ENCODE measurements around the gene CELSR1.

CELSR1 gene

GRCh38 chr22:46447906-46448305 is 89.5 kb downstream of the CELSR1 start:
- H3K9me3 ChIP-seq (ENCODE audit: control insufficient read depth in 2 of 2, low read length in 2 of 2) = no peaks in the 10 kb centered on the region
- H3K36me3 ChIP-seq (ENCODE audit: control insufficient read depth in 2 of 2, insufficient read depth in 2 of 2, low read length in 2 of 2) = no peaks in the 10 kb centered on the region
- no peak overlapping the region for H3K9ac ChIP-seq (ENCODE audit: low read length in 2 of 2)
- H3K27me3 ChIP-seq (ENCODE audit: control insufficient read depth in 1 of 2, insufficient read depth in 2 of 2, low read length in 2 of 2) = peaks cover 0 to 8% of the 10 kb centered on the region in 2 donors
- H3K4me3 ChIP-seq (ENCODE audit: low read length in 2 of 2) = no peak overlapping the region
- no peak overlapping the region for H3K27ac ChIP-seq (ENCODE audit: low read length)
- no peaks in the 10 kb centered on the region for H3K4me1 ChIP-seq (ENCODE audit: control insufficient read depth, insufficient read depth, low read length)

- Histone ChIP-seq H3K36me3 (ENCODE audit: control insufficient read depth in 2 of 2, insufficient read depth in 2 of 2, low read length in 2 of 2) (no peaks in the 10 kb centered on the region), H3K4me3 (ENCODE audit: low read length in 2 of 2) (no peak overlapping the region), H3K9ac (ENCODE audit: low read length in 2 of 2) (no peak overlapping the region), H3K4me1 (ENCODE audit: control insufficient read depth, insufficient read depth, low read length) (no peaks in the 10 kb centered on the region), H3K27me3 (ENCODE audit: control insufficient read depth in 1 of 2, insufficient read depth in 2 of 2, low read length in 2 of 2) (peaks cover 0 to 6% of the 10 kb centered on the region in 2 donors), H3K27ac (ENCODE audit: low read length) (no peak overlapping the region), H3K9me3 (ENCODE audit: control insufficient read depth in 2 of 2, low read length in 2 of 2) (no peaks in the 10 kb centered on the region)
Measured at GRCh38 chr22:46446799-46447198, 90.6 kb downstream of the CELSR1 start.

GRCh38 chr22:46445771-46446420 is 91.5 kb downstream of the CELSR1 start:
- Histone ChIP-seq H3K27me3 (ENCODE audit: control insufficient read depth in 1 of 2, insufficient read depth in 2 of 2, low read length in 2 of 2) (peaks cover 0 to 5% of the 10 kb centered on the region in 2 donors), H3K9me3 (ENCODE audit: control insufficient read depth in 2 of 2, low read length in 2 of 2) (no peaks in the 10 kb centered on the region), H3K9ac (ENCODE audit: low read length in 2 of 2) (no peak overlapping the region), H3K36me3 (ENCODE audit: control insufficient read depth in 2 of 2, insufficient read depth in 2 of 2, low read length in 2 of 2) (no peaks in the 10 kb centered on the region), H3K4me1 (ENCODE audit: control insufficient read depth, insufficient read depth, low read length) (no peaks in the 10 kb centered on the region), H3K27ac (ENCODE audit: low read length) (no peak overlapping the region), H3K4me3 (ENCODE audit: low read length in 2 of 2) (no peak overlapping the region)

- Histone ChIP-seq H3K9ac (ENCODE audit: low read length in 2 of 2) (no peak overlapping the region), H3K36me3 (ENCODE audit: control insufficient read depth in 2 of 2, insufficient read depth in 2 of 2, low read length in 2 of 2) (no peaks in the 10 kb centered on the region), H3K27ac (ENCODE audit: low read length) (no peak overlapping the region), H3K27me3 (ENCODE audit: control insufficient read depth in 1 of 2, insufficient read depth in 2 of 2, low read length in 2 of 2) (no peaks in the 10 kb centered on the region), H3K9me3 (ENCODE audit: control insufficient read depth in 2 of 2, low read length in 2 of 2) (no peaks in the 10 kb centered on the region), H3K4me3 (ENCODE audit: low read length in 2 of 2) (no peak overlapping the region), H3K4me1 (ENCODE audit: control insufficient read depth, insufficient read depth, low read length) (no peaks in the 10 kb centered on the region)
Measured at GRCh38 chr22:46444390-46444854, 93.0 kb downstream of the CELSR1 start.

GRCh38 chr22:46443850-46444389 is 93.5 kb downstream of the CELSR1 start:
- no peak overlapping the region for H3K27ac ChIP-seq (ENCODE audit: low read length)
- no peak overlapping the region for H3K9ac ChIP-seq (ENCODE audit: low read length in 2 of 2)
- H3K27me3 ChIP-seq (ENCODE audit: control insufficient read depth in 1 of 2, insufficient read depth in 2 of 2, low read length in 2 of 2) = no peaks in the 10 kb centered on the region
- no peaks in the 10 kb centered on the region for H3K36me3 ChIP-seq (ENCODE audit: control insufficient read depth in 2 of 2, insufficient read depth in 2 of 2, low read length in 2 of 2)
- H3K4me1 ChIP-seq (ENCODE audit: control insufficient read depth, insufficient read depth, low read length) = no peaks in the 10 kb centered on the region
- no peaks in the 10 kb centered on the region for H3K9me3 ChIP-seq (ENCODE audit: control insufficient read depth in 2 of 2, low read length in 2 of 2)
- no peak overlapping the region for H3K4me3 ChIP-seq (ENCODE audit: low read length in 2 of 2)

- no peak overlapping the region for H3K4me3 ChIP-seq (ENCODE audit: low read length in 2 of 2)
Measured at GRCh38 chr22:46442217-46442853, 95.1 kb downstream of the CELSR1 start.

GRCh38 chr22:46439576-46440465 is 97.6 kb downstream of the CELSR1 start:
- no peak overlapping the region for H3K27ac ChIP-seq (ENCODE audit: low read length)
- no peaks in the 10 kb centered on the region for H3K9me3 ChIP-seq (ENCODE audit: control insufficient read depth in 2 of 2, low read length in 2 of 2)
- H3K4me3 ChIP-seq (ENCODE audit: low read length in 2 of 2) = no peak overlapping the region
- no peaks in the 10 kb centered on the region for H3K36me3 ChIP-seq (ENCODE audit: control insufficient read depth in 2 of 2, insufficient read depth in 2 of 2, low read length in 2 of 2)
- H3K9ac ChIP-seq (ENCODE audit: low read length in 2 of 2) = no peak overlapping the region
- H3K27me3 ChIP-seq (ENCODE audit: control insufficient read depth in 1 of 2, insufficient read depth in 2 of 2, low read length in 2 of 2) = no peaks in the 10 kb centered on the region
- H3K4me1 ChIP-seq (ENCODE audit: control insufficient read depth, insufficient read depth, low read length) = no peaks in the 10 kb centered on the region

More at GRCh38 chr22:46442217-46442853, 95.1 kb downstream of the CELSR1 start:
- no peaks in the 10 kb centered on the region for H3K9me3 ChIP-seq (ENCODE audit: control insufficient read depth in 2 of 2, low read length in 2 of 2)
- H3K9ac ChIP-seq (ENCODE audit: low read length in 2 of 2) = no peak overlapping the region
- no peak overlapping the region for H3K27ac ChIP-seq (ENCODE audit: low read length)
- H3K4me1 ChIP-seq (ENCODE audit: control insufficient read depth, insufficient read depth, low read length) = no peaks in the 10 kb centered on the region
- H3K27me3 ChIP-seq (ENCODE audit: control insufficient read depth in 1 of 2, insufficient read depth in 2 of 2, low read length in 2 of 2) = no peaks in the 10 kb centered on the region
- H3K36me3 ChIP-seq (ENCODE audit: control insufficient read depth in 2 of 2, insufficient read depth in 2 of 2, low read length in 2 of 2) = no peaks in the 10 kb centered on the region

- no peaks in the 10 kb centered on the region for H3K4me1 ChIP-seq (ENCODE audit: control insufficient read depth, insufficient read depth, low read length)
- no peaks in the 10 kb centered on the region for H3K27me3 ChIP-seq (ENCODE audit: control insufficient read depth in 1 of 2, insufficient read depth in 2 of 2, low read length in 2 of 2)
- no peak overlapping the region for H3K9ac ChIP-seq (ENCODE audit: low read length in 2 of 2)
- H3K4me3 ChIP-seq (ENCODE audit: low read length in 2 of 2) = no peak overlapping the region
- no peak overlapping the region for H3K27ac ChIP-seq (ENCODE audit: low read length)
- no peaks in the 10 kb centered on the region for H3K36me3 ChIP-seq (ENCODE audit: control insufficient read depth in 2 of 2, insufficient read depth in 2 of 2, low read length in 2 of 2)
- H3K9me3 ChIP-seq (ENCODE audit: control insufficient read depth in 2 of 2, low read length in 2 of 2) = no peaks in the 10 kb centered on the region
Measured at GRCh38 chr22:46439111-46439510, 98.3 kb downstream of the CELSR1 start.

GRCh38 chr22:46437671-46438440 is 99.6 kb downstream of the CELSR1 start:
- H3K27ac ChIP-seq (ENCODE audit: low read length) = no peak overlapping the region
- no peak overlapping the region for H3K4me3 ChIP-seq (ENCODE audit: low read length in 2 of 2)
- no peaks in the 10 kb centered on the region for H3K4me1 ChIP-seq (ENCODE audit: control insufficient read depth, insufficient read depth, low read length)
- no peak overlapping the region for H3K9ac ChIP-seq (ENCODE audit: low read length in 2 of 2)
- H3K36me3 ChIP-seq (ENCODE audit: control insufficient read depth in 2 of 2, insufficient read depth in 2 of 2, low read length in 2 of 2) = no peaks in the 10 kb centered on the region
- no peaks in the 10 kb centered on the region for H3K27me3 ChIP-seq (ENCODE audit: control insufficient read depth in 1 of 2, insufficient read depth in 2 of 2, low read length in 2 of 2)
- no peaks in the 10 kb centered on the region for H3K9me3 ChIP-seq (ENCODE audit: control insufficient read depth in 2 of 2, low read length in 2 of 2)

- Histone ChIP-seq H3K27me3 (ENCODE audit: control insufficient read depth in 1 of 2, insufficient read depth in 2 of 2, low read length in 2 of 2) (no peaks in the 10 kb centered on the region), H3K4me1 (ENCODE audit: control insufficient read depth, insufficient read depth, low read length) (no peaks in the 10 kb centered on the region), H3K4me3 (ENCODE audit: low read length in 2 of 2) (no peak overlapping the region), H3K9me3 (ENCODE audit: control insufficient read depth in 2 of 2, low read length in 2 of 2) (no peaks in the 10 kb centered on the region), H3K9ac (ENCODE audit: low read length in 2 of 2) (no peak overlapping the region), H3K27ac (ENCODE audit: low read length) (no peak overlapping the region), H3K36me3 (ENCODE audit: control insufficient read depth in 2 of 2, insufficient read depth in 2 of 2, low read length in 2 of 2) (no peaks in the 10 kb centered on the region)
Measured at GRCh38 chr22:46436595-46437175, 100.7 kb downstream of the CELSR1 start.
